ENCODE measurements around the gene SPATA20.

Gene SPATA20

GRCh38 chr17:50559674-50560184, 12.8 kb downstream of the SPATA20 start:
- DNase-seq (ENCODE audit: low read depth): peak; percentile 63

- peak; percentile 88 for DNase-seq (ENCODE audit: low read depth)
These were observed 13.3 kb downstream of the SPATA20 start, which contains the start of gene CACNA1G for GRCh38 chr17:50560185-50560824. TSS of gene CACNA1G (plus strand) at chr17:50560715. CDS start at chr17:50561460, 745 bp downstream.

GRCh38 chr17:50560931-50561745, 14.2 kb downstream of the SPATA20 start:
- DNase-seq (ENCODE audit: low read depth): no peak

GRCh38 chr17:50561746-50562141, 14.8 kb downstream of the SPATA20 start:
- DNase-seq (ENCODE audit: low read depth): no peak

GRCh38 chr17:50562242-50563091, 15.5 kb downstream of the SPATA20 start:
- no peak for DNase-seq (ENCODE audit: low read depth)

GRCh38 chr17:50563092-50563511, 16.1 kb downstream of the SPATA20 start:
- DNase-seq (ENCODE audit: low read depth): no peak

- DNase-seq (ENCODE audit: low read depth): peak; percentile 59
These were observed 17.9 kb downstream of the SPATA20 start for GRCh38 chr17:50564916-50565315.

GRCh38 chr17:50565402-50566350, 18.7 kb downstream of the SPATA20 start:
- peak; percentile 32 for DNase-seq (ENCODE audit: low read depth)

- no peak for DNase-seq (ENCODE audit: low read depth)
These were observed 19.9 kb downstream of the SPATA20 start for GRCh38 chr17:50566886-50567285.

GRCh38 chr17:50568659-50569058, 21.7 kb downstream of the SPATA20 start:
- no peak for DNase-seq (ENCODE audit: low read depth)

GRCh38 chr17:50569592-50569991, 22.6 kb downstream of the SPATA20 start:
- no peak for DNase-seq (ENCODE audit: low read depth)

- no peak for DNase-seq (ENCODE audit: low read depth)
These were observed 23.1 kb downstream of the SPATA20 start for GRCh38 chr17:50570032-50570431.

GRCh38 chr17:50570528-50570927, 23.6 kb downstream of the SPATA20 start:
- no peak for DNase-seq (ENCODE audit: low read depth)

- DNase-seq (ENCODE audit: low read depth): no peak
These were observed 24.7 kb downstream of the SPATA20 start for GRCh38 chr17:50571681-50572080.

- no peak for DNase-seq (ENCODE audit: low read depth)
These were observed 25.6 kb downstream of the SPATA20 start for GRCh38 chr17:50572541-50572940.

GRCh38 chr17:50573866-50574611, 27.1 kb downstream of the SPATA20 start:
- DNase-seq (ENCODE audit: low read depth): no peak

GRCh38 chr17:50575581-50576210, 28.7 kb downstream of the SPATA20 start:
- no peak for DNase-seq (ENCODE audit: low read depth)

- DNase-seq (ENCODE audit: low read depth): no peak
These were observed 29.9 kb downstream of the SPATA20 start for GRCh38 chr17:50576864-50577263.

- DNase-seq (ENCODE audit: low read depth): no peak
These were observed 30.5 kb downstream of the SPATA20 start for GRCh38 chr17:50577451-50577954.

GRCh38 chr17:50578173-50578572, 31.2 kb downstream of the SPATA20 start:
- DNase-seq (ENCODE audit: low read depth): no peak
